GM12878 (cell line): Measurements from ENCODE around the gene SLC66A3. TPM values are rescaled to one million over a fixed set of nuclear protein-coding genes. Genes with fewer than 3 reads are reported as not detected.

Source experiments
- CEBPZ ChIP-seq: fragments of 150-350 bp; IDR thresholded peaks from 2 replicates; pipeline ENCODE4 v1.6.1; 2016; ENCODE audit warnings: low read depth, low read length
- ELK1 ChIP-seq: IDR thresholded peaks from 2 replicates; pipeline ENCODE4 v1.6.1; 2012; ENCODE audit warnings: low read depth, low read length, improper control_type of control experiment
- FOXK2 ChIP-seq: fragments of 450-650 bp; IDR thresholded peaks from 2 replicates; pipeline ENCODE4 v1.6.1; 2017; ENCODE audit warnings: mild to moderate bottlenecking, moderate library complexity
- GABPA ChIP-seq: IDR thresholded peaks from 2 replicates; pipeline ENCODE4 v1.6.1; 2014; ENCODE audit warnings: antibody characterized with exemption, low read depth, mild to moderate bottlenecking, inconsistent platforms
- IRF5 ChIP-seq: fragments of 450-650 bp; IDR thresholded peaks from 2 replicates; pipeline ENCODE4 v1.6.1; 2017; ENCODE audit warnings: borderline replicate concordance
- KAT2A ChIP-seq: conservative IDR thresholded peaks from 2 replicates; pipeline ENCODE4 v1.6.1; 2011; ENCODE audit warnings: low read depth, low read length; ENCODE audit not compliant: control insufficient read depth
- NFXL1 ChIP-seq: fragments of 450-650 bp; IDR thresholded peaks from 2 replicates; pipeline ENCODE4 v1.6.1; 2017; ENCODE audit warnings: antibody characterized with exemption, mild to moderate bottlenecking, borderline replicate concordance
- SPI1 ChIP-seq: IDR thresholded peaks from 2 replicates; pipeline ENCODE4 v1.6.1; 2011; ENCODE audit warnings: low read depth, mild to moderate bottlenecking, low read length, moderate library complexity, borderline replicate concordance; ENCODE audit not compliant: insufficient read depth
- TCF7 ChIP-seq: IDR thresholded peaks from 2 replicates; pipeline ENCODE4 v1.6.1; 2014; ENCODE audit warnings: antibody characterized with exemption, borderline replicate concordance
- ZBTB33 ChIP-seq: fragments of 450-650 bp; IDR thresholded peaks from 2 replicates; pipeline ENCODE4 v1.6.1; 2017; ENCODE audit warnings: mild to moderate bottlenecking
- ZNF217 ChIP-seq: fragments of 450-650 bp; IDR thresholded peaks from 2 replicates; pipeline ENCODE4 v1.6.1; 2017; ENCODE audit warnings: antibody characterized with exemption, mild to moderate bottlenecking
- ZNF24 ChIP-seq: fragments of 450-650 bp; IDR thresholded peaks from 2 replicates; pipeline ENCODE4 v1.6.1; 2017; ENCODE audit warnings: antibody characterized with exemption, mild to moderate bottlenecking
- ZNF622 ChIP-seq: fragments of 450-650 bp; IDR thresholded peaks from 2 replicates; pipeline ENCODE4 v1.6.1; 2017; ENCODE audit warnings: mild to moderate bottlenecking, inconsistent platforms
- ZNF687 ChIP-seq: fragments of 450-650 bp; IDR thresholded peaks from 2 replicates; pipeline ENCODE4 v1.6.1; 2017; ENCODE audit warnings: mild to moderate bottlenecking, moderate library complexity
- polyA plus RNA-seq, 11 experiments: library from polyadenylated mRNA; depleted of rRNA in 4 of 11; unstranded in 6 of 11; stranded (reverse) in 5 of 11; fragments of >200 nt; fragmentation: Nextera tagmentation in 4 of 11; fragmentation: Illumina TruSeq in 1 of 11; extraction: Ambion mirVana in 4 of 11; extraction: Trizol in 1 of 11; gene quantifications; 1 replicate in 1 of 11; 2 replicates in 10 of 11; pipeline versions ENCODE4 v1.2.1 to v1.2.3, GENCODE V29; 2011 to 2016; ENCODE audit warnings: inconsistent platforms in 2 of 11, missing spikeins in 2 of 11, low read depth in 1 of 11
- total RNA-seq, 4 experiments: library from RNA; depleted of rRNA in 3 of 4; stranded (reverse); fragments of >200 nt in 3 of 4; fragmentation: Illumina TruSeq in 1 of 4; extraction: Trizol in 1 of 4; gene quantifications; 2 replicates each; pipeline versions ENCODE4 v1.2.1 to v1.2.3, GENCODE V29; 2013 to 2021

The SLC66A3 gene
- total and polyA plus RNA-seq, 10 of the 15 experiments (the other 5 are each of a cell fraction or from before 2014, with no cell fraction given): 1.4 to 14.2 (median 6.4) TPM

- no peak for TF ChIP-seq CEBPZ
- no peak for TF ChIP-seq ZNF622
- TF ChIP-seq IRF5: no peak
- no peak for TF ChIP-seq SPI1
- TF ChIP-seq NFXL1: no peak
- TF ChIP-seq FOXK2: no peak
- no peak for TF ChIP-seq ZNF687
- no peak for TF ChIP-seq KAT2A
- TF ChIP-seq TCF7: no peak
- no peak for TF ChIP-seq GABPA
- TF ChIP-seq ELK1: no peak
- no peak for TF ChIP-seq ZNF217
- no peak for TF ChIP-seq ZBTB33
- no peak for TF ChIP-seq ZNF24
These were observed 46.7 kb downstream of the SLC66A3 start (continued) for GRCh38 chr2:11201969-11202368.
